OCI-M2 (cell line): ENCODE results near the gene PIGU.

Experiments used
- DNase-seq: peaks from one replicate; lab custom pipeline; 2025; ENCODE audit not compliant: unreplicated experiment; lab: John Stamatoyannopoulos, UW

The PIGU gene

DNA sequence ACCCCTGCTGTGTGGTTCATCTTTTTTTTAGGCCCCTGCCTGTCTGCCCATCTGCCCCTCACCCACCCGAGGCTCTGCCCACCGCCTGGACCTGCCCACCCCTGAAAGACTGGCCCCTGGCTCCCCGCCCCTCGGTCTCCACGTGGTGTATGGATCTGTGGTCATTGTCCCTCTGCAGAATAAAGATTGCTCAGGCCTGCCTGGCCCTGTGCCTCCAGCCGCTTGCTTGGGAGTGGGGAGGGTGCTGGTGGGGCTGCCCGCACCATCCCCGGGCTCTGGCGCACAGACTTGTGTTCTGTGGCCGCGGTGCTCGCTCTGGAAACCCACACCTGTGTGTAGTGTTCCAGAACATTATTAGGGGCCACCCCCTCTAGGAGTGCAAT, 116.8 kb downstream of the PIGU start:
- DNase-seq = no peak

DNA sequence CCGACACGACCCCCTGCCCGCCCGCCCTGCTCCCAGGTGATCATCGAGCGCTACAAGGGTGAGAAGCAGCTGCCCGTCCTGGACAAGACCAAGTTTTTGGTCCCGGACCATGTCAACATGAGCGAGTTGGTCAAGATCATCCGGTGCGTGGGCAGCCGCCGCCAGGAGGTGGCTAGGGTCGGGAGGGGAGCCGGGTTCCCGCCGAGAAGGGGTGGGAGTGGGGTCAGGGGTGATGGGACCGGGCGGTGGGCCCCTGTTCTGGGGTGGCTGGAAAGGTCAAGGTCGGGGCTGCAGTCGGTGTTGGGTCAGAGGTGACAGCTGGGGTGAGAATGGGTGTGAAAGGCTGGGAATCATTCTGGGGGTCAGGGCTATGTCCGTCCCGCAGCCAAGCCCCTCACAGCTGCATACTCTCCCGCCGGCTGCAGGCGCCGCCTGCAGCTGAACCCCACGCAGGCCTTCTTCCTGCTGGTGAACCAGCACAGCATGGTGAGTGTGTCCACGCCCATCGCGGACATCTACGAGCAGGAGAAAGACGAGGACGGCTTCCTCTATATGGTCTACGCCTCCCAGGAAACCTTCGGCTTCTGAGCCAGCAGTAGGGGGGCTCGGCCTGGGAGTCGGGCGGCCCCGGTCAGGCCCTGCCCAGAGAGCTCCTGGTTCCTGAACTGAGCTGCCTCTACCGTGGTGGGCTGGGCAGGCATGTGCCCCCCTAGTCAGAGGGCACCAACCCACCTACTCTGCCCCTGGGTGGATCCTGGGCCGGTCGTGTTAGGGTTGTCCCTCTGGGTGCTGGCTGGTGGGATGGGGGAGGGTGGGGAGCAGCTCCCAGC, 117.4 kb downstream of the PIGU start:
- DNase-seq = no peak

- DNase-seq = no peak
These were observed 118.3 kb downstream of the PIGU start, which contains the start of gene MAP1LC3A for GRCh38 chr20:34558320-34559218. Gene MAP1LC3A (plus strand): TSS chr20:34558718. CDS start chr20:34558869, 151 bp downstream.

- DNase-seq = no peak
These were observed 119.0 kb downstream of the PIGU start for GRCh38 chr20:34557936-34558319.

GRCh38 chr20:34553366-34553867, 123.5 kb downstream of the PIGU start:
- no peak for DNase-seq

DNA sequence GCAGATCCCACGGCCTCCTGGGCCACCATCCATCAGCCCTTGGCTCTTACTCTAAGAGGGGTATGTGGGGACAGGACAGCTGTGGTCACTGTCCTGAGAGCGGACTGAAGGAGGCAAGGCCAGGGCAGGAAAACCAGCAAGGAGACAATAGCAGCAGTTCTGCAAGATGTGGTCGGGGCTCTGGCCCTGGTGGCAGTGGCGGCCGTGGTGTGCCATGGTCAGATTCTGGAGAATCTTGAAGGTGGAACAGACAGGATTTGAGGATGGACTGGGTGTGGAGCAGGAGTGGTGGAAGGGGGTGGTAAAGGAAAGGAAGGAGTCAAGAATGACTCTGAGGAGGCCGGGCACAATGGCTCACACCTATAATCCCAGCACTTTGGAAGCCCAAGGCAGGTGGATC, 124.3 kb downstream of the PIGU start:
- DNase-seq = no peak

DNA sequence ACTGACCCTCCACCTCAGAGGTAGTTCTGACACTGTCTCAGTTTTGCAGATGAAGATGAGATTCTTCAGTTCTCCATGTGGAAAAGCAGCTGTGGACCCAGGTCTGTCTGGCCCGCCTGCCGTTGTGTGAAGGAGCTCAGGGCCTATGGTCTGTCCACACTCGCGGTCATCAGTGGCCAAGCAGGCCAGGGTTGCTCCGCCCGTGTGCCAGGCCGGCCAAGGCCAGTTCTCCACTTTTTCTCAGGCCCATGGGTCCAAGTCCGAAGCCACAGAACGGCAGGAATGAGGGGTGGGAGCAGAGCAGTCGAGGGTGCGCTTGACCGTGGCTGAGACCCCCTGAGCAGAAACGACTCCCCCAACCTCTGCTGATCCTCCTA, 127.0 kb downstream of the PIGU start:
- no peak for DNase-seq

DNA sequence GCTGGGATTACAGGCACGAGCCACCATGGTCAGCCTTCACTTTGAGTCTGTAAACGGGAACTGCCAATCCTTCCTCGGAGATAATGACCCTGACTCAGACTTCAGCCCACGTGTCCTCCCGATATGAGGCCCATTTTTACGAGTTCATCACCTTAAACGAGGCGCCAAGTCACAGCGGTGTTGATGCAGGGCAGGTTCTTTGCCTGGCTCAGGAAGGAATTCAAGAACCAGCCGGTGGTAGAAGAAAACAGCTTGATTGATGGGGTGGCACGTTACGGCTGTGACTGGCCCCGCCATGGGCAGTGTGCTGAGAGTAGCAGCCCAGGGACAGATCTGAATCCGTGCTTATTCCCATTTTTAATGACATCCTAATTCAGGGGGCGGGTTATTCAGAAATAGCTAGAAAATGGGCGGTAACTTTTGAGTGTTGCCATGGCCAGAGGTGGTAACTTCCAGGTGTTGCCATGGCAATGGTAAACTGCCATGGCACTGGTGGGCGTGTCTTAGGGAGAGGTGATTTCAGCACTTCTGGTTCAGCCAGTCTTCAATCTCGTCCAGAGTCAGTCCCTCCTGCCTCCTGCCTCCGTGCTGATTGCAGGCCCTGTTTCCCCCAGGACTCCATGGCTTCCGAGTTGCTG, 127.5 kb downstream of the PIGU start:
- no peak for DNase-seq

DNA sequence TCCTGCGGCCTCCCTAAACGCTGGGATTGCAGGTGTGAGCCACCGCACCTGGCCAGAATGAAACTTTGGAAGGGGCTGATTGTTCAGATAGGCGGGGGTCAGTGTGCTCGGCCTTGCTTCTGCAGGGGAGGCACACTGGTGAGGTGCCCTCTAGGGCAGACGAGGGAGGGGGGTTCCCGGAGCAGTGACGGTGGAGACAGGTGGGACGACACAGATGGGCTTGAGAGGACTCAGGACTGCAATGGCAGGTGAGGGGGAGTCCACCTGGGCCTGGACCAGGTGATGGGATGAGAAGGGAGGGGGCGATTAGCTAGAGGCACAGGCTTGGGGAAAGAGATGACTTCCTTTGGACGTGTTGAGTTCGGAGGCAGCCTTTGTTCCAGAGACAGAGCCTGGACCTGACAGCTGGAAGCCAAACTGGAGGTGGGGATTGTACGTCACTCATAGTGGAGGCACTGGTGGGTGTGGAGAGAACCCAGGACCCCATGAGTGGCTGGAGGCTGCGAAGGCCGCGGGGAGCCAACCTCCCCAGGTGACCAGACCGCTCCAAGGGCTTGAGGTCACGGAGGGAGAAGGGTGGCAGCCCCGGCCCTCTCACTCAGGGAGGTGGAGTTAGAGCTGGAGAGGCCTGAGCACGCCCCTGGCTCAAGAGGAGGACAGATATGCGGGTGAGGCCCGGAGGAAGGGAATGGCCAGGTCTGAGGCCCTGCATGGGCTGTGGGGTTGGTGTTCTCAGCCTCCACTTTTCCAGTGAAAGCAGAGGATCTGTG, 128.9 kb downstream of the PIGU start:
- DNase-seq = no peak

DNA sequence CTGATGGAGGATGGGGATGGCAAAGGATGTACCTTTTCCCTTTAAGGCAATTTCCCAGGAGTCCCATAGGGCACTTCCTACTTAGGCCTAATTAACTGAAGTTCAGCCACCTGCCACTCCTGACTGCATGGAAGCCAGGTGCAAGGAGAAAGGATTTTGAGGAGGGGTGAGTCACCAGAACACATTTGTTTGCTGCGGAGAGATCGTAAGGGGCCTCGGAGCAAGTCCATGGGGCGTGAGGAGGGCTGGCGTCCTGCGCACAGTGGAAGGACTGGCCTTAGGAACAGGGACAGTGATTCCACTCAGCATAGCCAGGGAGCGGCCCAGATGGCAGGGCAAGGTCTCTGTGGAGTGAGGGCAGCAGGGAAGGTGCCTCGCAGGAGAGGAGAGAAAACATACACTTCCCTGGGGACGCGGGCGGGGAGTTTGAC, 130.1 kb downstream of the PIGU start:
- DNase-seq = no peak

DNA sequence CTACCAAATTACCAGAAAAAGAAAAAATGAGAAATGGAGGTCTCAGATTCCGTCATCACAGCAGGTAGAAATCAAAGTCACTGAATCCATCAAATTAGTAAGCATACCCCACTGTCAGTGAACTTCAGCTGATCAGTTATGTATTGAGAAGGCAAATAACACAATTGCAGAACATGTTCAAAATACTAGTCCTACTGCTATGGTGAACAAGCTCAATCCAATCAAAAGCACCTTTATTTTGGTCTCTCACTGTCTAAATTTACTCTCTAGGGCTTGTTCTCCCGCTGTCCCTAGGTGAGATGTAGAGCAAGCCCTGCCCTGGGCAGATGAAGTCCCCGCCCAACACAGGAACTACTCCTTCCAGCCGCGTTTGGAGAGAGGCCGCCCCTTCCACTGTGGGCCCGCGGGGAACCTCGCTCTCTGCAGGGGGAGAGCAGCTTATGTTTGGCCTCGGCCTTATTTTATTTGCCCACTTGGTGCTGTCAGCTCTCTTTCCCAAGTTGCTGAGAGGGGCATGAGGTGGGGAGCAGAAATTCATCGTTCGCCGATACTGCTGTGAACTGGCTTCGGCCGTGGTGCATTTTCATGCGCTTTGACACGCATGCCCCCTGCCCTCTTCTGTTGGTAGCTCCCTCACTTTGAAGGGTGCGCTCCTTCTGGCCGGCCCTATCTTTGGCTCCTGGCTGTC, 132.6 kb downstream of the PIGU start:
- DNase-seq = no peak

- DNase-seq = no peak
These were observed 133.3 kb downstream of the PIGU start for GRCh38 chr20:34543463-34544056.

GRCh38 chr20:34542439-34542838, 134.5 kb downstream of the PIGU start:
- no peak for DNase-seq

DNA sequence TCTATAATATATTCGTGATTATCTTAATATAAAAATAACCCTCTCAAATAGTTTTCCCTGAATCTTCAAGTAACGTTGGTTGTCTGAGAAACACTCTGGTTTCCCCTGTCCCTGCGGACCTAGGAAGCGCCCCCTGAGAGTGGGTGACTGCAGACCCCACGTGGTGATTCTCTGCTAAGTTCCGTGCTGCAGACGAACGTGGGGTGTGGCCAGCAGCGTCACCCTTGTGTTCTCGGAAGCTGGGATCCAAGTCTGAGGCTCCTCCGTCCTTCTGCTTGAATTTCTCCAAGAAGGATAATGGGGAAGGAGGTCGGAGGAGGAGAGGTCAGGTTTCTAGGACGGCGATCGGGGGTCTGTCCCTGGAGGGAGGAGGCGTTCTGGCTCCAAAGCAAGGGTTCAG, 135.0 kb downstream of the PIGU start:
- DNase-seq = no peak

GRCh38 chr20:34541264-34541901, 135.5 kb downstream of the PIGU start:
- no peak for DNase-seq

DNA sequence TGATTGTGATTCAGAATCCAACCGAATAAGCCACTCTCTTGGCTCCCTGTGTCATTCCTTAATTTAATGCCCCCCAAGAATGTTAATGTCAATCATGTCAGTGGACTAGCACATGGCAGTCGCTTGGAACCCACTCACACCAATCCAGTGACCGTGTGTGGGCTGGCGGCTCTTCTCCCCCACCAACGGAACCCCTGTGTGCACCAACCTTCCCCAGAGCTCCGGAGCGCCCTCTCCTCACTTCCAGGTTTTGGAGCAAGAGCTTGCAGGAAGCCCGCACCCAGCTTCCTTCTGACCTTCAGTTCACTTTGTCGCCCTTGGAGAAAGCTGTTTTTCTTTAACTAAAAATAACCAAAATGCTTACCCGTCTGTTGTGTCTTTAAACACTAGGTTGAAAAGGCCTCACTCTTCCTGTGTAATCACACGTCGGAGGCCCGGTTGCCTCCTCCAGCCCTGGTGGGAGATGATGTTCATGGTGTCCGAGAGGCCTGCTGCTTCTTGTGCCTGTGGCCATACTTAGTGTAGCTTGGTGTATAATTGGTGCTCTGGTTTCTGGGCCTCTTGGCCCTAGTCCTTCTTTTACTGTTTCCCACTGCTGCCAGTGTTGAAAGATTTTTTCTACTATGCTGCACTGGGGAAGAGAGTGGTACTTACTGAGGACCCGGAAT, 136.2 kb downstream of the PIGU start:
- DNase-seq = no peak

DNA sequence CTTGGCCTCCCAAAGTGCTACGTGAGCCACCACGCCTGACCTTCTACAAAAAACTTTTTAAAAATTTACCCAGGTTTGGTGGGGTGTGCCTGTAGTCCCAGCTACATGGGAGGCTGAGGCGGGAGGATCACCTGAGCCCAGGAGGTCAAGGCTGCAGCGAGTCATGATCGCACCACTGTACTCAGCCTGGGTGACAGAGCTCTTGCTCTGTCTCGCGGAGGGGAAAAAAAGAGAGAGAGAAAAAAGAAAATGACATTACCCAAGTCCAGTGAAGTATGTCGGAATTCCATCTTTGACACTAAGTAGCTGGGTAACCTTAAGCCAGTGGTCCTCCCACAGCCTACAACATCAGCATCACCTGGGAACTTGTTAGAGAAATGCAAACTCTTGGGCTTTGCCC, 137.1 kb downstream of the PIGU start:
- no peak for DNase-seq

DNA sequence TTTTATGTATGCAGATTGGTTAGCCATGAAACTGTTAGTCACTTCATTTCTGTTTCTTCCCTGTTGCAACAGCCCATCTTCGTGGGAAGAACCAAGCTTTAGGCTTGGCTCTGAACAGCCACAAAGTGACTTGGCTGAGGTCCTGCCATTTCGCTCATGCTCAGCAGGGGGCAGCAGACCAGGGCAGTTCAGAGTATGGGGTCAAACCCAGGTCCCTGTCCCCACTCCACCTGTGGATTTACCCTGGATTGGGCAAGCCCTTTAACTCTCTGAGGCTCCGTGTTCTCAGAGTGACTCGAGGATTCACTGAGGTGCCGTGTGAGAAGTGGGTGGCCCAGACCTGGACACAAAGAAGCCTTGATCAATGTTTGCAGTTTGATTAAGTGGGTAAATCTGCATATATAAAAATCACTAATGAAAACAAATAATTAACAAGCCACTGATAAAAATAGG, 138.2 kb downstream of the PIGU start:
- DNase-seq = peak; percentile 18

DNA sequence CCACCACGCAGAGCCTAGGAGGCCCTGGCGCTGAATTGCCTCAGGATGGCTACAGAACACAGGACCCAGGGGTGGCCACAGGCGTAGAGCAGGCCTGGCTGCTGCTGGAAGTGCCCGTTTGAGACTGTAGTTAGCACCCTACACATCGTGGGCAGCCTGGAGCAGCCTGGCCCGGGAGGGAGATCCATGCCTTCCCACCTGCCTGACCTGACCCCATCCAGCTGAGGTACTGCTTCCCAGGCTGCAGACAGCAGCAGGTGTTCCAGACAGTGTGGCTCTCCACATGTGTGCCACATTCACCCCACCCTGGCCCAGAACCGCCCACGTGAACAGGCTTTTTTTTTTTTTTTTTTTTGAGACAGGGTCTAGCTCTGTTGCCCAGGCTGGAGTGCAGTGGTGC, 139.2 kb downstream of the PIGU start:
- no peak for DNase-seq
